Suppressor macrophage (primary cell): ENCODE results near the gene SPDEF.
A peak's percentile ranks its signal among the peaks of the same experiment; 100 is the strongest.

Source experiments
- DNase-seq, 4 experiments: peaks; one replicate each; pipeline ENCODE4 v3.0.0-alpha.2; 2020 to 2022

SPDEF gene

DNA sequence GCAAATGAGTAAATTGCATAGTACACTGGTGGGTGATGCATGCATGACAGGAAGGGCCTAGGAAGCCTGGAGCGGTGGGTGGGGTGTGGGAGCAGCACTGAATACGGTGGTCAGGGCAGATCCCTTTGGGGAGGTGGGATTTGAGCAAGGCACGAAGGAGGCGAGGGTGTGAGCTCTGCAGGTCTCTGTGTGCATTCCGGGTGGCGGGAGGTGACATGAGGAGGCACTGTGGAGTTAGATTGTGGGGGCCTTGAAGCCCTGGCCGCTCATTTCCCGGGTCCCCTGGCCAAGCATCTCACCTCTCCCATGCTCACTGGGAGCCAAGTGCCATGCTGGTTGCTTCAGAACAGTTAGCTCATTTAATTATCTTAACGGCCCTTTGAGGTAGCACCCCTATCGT, 6.2 kb upstream of the SPDEF start:
- no peak for DNase-seq

DNA sequence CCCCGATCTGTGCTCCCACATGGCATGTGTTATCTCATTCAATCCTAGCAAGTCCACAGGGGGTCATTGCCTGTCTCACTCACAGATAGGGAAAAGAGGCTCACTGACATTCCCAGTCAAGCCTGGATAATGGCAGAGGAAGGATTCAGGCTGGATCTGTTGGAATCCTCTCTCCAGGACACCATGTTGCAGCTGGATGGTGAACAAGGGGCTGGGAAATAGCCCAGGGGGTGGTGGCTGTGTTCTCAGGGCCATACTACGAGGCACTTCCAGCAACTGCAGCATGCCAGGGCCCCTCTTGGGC, 5.0 kb upstream of the SPDEF start:
- DNase-seq: no peak

DNA sequence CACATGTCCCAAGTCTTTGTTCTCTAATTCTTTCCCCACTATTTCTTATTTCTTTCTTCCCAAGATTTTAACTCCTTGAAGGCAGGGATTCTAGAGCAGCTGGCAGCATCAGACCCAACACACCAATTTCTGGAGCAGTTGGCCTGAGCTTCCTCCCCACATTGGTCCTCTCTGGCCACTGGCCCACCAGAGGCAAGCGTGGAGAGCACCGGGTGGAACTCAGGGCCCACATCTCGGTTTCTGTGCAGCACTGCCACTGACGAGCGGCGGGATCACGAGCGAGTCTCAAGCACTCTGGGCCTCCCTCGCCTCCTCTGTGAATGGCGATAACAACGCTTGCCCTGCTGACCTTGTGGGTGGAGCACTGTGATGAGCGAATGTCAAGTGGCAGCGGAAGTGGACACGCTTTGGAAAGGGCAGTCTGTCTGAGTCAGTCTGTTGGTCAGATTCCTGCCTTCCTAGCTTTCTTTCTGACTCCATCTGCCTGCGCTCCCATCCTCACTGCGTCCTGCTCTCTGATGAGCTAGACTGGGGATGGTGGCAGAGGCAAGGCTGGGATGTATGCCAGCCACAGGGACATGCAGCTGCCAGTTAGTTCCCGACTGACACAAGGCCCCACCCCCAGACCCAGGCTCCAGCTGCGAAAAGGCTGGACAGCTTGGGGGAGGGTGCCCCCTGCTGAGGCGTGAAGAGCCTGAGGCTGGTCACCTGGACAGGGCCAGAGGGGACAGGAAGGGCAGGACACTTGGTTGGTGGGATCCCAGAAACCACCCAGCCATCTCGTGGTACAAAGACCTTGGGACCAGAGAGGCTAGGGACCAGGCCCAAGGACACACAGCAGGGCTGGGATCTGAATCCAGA, 4.5 kb upstream of the SPDEF start:
- DNase-seq: no peak

DNA sequence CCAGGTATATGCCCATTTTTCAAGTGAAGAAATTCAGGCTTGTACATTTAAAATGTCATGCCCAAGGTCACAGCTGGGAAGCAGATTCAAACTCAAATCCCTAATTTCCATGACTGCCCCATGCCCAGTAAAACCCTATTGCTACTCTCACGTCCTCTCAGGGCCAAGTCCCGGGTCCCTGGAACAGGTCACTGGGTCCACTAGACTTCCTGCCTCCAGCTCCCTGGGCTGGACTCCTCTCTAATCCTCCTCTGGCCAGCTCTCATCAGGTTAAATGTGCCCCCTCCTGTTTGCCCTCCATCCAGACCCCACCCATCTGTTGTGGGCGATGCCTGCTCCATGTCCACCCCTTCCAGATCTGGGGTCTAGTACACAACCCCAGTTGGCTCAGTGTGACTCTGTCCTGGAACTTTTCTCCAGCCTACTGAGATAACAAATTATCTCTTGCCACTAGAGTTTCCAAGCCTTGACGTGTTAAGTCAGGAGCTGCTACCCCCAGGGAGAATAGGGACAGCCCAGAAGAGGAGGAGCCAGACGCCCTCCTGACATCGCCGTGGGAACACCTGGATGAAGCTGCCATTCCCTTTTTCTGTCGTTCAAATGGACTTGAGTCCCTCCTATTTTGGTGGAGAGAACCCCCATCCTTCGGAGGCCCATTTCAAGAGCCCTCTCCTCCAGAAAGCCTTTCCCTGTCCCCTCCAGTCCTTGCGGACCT, 3.7 kb upstream of the SPDEF start:
- DNase-seq: no peak

DNA sequence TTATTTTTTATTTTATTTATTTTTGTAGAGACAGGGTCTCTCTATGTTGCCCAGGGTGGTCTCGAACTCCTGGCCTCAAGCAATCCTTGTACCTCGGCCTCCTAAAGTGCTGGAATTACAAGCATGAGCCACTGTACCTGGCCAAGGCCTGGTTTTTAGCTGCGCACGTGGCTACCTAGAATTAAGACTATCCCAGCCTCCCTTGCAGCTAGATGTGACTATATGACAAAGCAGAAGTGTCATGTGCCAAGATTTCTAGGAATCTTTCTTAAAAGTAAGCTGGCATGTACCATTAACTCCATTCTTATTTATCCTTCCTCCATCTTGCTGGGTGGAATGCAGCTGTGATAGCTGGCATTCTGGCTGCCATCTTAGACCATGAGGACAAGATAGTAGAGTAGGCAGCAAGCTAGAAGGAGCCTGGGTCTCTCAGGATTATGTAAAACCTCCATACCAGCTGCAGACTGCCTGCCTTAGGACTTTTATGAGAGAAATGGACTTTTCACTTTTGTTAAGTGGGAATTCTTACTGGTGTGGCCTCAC, 2.1 kb upstream of the SPDEF start:
- no peak for DNase-seq

DNA sequence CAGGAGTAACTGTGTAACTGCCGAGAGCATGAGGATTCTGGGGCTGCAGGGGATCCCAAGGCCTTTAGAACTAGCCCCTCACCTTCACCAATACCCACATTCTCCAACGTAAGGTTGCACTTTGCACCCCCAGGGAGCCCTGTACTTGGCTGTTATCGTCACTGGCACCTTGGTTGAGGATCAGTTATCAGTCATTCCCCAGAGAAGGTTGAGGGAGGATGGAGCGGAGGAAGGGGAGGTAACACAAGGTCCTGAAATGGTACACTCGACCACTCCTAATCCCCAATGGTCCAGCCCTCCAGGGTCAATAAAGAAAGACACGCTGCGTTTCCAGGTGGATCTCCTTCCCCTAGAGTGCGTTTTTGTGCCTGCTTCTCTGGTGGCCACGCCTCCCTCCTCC, 1.1 kb upstream of the SPDEF start:
- no peak for DNase-seq

DNA sequence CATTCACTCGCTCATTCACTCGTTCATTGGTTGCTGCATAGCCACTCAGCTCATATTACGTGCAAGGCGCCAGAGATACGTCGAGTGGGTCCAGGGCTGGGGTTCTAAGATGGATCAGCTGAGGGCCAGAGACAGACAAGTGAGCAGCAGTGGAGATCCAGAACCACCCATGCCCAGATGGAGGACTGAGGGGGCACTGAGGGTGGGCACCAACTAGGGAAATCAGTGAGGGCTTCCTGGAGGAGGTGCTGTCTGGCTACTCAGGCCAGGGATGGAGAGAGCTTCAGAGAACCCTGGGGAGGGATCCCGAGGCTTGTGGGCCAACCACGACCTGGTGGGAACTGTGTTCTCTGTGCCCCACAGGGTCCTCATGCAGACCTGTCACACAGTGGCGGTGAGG, 364 bp upstream of the SPDEF start:
- DNase-seq: no peak

DNA sequence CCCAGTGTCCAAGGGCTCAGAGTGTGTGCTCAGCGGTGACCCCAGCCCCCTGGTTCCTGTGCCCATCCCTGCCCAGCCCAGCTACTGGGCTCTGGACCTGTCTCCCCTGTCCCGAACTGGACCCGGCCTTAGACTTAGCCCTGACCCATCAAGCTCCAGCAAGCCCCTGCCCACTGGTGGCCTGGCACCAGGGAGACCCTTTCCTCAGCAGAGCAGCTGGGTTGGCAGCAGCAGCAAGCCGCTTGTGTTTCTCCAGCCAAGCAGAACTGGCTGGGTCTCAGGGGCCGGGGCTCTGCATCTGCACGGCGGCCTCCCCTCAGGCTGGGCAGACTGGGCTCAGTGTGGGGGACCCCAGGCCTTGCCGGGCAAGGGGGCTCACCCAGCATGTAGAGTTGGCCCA, 801 bp downstream of the SPDEF start:
- no peak for DNase-seq

DNA sequence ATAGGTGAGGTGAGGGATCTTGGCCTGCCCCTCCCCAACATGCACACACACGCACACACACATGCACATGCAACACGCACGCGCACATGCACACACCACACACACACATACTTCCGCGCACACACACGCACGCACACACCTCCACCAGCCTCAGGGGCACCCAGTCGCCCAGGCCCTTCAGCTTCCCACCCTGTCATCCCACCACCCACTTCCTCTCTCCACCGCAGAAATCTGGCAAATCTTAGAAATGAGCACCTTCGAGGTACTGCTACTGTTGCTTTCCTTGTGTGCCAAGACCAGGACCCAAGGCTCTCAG, 1.2 kb downstream of the SPDEF start:
- DNase-seq: no peak

DNA sequence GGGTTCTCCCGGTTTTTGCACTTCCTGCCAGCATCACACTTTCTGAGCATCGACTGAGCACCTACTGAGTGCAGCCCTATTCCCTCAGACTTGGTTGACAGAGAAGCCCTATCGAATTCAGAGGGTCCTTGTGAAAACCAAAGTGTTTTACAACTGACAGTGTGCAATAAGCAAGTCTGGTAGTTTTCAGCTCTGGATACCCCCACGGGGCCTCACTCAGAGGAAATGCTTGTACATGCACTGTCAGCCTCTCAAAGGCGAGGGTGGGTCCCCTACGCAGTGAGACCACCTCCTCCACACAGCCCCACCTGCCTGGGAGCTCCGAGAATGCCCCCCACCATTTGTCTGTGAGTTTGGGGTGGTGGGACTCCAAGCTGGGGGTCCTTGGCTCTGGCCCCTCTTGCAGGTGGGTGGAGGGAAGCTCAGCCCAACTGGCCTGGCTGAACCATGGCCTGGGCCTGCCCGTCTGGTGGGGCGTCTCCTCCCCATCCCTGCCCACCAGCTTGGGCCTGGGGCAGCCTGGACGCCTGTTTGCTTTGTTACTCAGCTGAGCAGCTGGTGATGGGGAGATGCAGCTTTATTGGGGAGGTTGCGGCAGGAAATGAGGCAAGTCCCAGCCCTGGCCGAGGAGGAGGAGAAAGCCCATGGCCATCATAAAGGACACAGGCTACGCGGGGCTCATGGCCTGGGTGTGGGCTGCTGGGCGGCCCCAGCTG, 1.7 kb downstream of the SPDEF start:
- no peak for DNase-seq

DNA sequence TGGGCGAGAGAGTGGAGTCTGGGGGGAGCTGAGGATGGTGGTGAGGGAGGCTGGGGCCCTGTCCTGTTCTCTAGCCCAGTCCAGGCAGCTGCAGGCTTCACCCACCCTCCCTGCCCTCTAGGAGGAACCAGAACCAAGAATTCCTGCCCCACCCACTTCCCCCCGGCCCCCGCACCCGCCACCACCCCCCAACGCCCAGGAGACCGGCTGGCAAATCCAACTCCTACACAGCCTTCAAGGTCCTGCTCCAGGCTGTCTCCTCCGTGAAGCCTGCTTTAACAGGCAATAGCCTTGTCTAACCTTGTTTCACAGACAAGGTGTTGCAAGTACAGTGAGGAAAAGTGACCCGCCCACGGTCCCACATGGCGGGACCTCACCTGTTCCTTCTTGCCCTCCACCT, 2.4 kb downstream of the SPDEF start:
- peak in 2 of 4 experiments; percentile 16 to 24 for DNase-seq

DNA sequence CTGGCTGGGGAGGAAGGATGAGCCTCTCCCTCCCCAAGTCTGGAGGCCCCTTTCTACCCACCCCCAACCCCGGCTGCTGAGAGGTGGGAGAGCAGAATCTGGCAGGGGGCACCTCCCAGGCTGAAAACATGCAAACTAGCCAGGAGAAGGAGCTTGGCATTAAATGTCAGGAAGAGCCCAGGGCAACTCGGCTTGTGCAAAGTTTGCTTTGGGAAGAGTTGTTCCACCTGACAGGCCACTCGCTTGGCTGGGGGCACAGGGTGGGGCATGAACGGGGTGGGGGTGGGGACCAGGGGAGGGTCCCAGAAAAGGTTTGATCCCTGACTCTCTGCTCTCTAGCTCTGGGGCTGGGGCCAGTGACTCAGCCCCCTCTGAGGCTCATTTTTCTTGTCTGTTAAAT, 3.0 kb downstream of the SPDEF start:
- DNase-seq: no peak

DNA sequence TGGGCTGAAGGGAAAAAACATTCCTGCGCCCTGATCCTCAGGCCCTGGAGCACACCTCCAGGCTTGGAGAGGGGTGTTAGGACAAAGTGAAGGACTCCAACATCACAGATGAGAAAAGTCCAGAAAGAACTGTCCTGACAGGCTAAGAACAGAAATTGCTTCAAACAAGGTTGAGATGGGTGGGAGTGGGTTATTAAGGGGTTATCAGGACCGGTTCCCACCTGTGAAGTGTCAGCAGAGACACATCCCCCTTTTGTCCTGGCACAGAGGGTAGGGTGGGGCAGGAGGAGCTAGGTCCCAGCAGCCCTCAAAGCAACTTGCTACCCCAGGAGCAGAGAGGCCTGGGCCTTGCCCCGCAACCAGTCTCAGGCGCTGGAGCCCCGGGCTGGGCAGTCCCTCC, 3.5 kb downstream of the SPDEF start:
- no peak for DNase-seq

DNA sequence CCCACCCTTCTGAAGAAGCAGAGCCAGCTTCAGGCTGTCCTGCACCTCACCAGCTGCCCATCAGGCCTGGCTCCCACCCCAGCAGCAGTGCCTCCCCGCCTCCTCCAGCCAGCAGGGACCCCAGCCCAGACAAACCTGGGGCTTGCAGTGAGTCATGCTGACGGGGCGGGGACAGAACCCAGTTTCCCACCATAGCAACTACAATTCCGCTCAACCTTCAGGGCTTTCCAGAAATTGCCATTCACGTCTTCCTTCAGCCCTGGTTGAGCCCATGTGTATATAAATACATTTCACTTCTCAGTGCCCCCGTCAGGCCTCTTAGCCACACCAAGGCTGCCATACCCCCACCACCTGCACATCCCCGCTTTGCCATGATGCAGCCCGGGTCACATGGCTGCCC, 4.4 kb downstream of the SPDEF start:
- no peak for DNase-seq

DNA sequence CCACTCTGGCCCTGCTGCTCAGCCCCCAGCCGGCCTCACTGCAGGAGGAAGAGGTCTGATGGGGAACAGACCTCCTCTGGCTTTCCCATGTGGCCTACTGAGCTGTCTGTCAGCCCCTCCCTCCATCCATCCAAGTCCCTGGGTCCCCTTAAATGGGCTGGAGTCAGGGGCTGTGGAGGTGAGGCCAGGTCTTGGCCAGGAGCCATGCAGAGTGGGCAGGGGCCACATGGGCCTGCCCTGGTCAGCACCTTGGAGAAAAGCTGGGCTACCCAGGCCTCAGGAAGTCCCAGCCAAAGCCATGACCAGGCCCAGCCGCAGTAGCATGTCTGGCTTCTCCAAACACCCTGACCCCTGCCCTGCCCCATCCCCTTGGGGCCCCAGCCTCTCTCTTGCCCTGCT, 6.3 kb downstream of the SPDEF start:
- no peak for DNase-seq

DNA sequence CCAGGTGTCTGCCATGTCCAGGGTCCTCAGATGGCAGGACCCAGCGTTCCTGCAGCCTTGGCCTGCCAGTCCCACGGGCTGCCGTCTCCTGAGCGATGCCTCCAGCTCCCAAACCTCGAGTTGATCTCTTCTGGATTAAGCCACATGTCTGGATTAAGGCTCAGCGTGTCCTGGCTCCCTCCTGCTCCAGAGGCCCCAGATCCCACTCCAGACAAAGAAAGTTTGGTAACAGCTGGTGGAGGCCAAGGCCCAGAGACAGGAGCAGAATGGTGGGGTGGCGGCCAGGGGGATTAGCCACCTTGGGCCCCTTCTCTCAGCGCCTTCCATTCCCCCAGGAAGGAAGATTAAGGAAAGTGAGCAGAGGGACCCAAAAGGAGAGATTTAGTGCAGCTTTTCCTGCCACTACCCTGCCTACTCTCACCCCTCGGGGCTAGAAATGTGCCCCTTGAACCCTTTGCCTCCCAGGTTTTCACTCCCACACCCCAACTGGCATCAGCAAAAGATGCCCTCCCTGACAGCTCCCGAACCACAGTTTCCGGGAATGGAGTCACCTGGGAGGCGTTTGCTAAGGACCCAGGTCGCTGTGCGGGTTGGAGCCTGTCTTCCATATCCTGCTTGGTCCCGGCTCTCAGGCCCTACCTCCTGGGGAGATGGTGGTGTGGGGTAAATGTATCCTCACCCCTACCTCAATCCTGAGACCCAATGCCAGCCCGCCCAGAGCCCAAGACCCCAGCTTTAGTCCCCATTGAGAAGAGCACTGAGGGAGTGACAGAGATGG, 6.9 kb downstream of the SPDEF start:
- DNase-seq: no peak

DNA sequence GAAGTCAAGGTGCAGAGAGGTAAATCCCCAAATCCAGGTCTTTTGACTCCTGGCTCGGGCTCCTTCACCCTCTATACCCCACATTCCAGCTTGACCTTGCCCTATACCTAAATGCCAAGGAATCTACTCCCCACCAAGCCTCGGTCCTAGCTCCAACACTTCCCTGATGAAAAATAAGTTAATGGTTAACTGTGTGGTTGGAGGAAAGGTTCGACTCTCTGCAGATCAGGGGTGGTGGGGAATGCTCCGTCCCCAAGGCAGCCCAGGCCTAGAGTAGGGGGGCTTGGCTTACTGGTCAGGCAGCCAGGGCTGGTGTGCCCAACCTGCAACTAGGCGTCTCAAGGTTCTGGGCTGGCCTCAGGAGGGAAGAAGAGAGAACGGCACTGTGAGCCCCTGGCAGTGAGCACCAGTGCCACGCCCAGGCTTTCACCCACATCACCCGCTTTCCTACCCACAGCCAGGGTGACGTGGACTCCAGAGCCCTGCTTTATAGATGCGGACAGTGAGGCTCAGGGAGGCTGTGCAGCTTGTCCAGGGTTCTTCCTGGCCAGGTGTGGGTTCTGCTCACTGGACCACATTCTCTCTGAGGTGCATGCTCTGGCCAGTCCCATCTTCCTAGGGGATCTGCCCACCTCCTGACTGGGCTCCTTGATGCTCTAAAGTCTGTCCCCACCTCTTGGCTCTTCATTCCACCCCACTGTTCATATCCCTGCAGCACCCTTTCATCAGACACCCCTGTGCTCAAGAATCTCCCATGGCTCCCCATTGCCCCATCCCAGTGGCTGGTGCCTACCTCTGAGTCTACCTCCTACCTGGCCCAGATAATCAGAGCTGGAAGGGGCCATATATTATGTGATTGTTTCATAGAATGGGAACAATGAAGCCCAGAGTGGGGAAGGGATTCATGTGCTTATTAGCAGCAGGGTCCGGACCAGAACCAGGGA, 8.2 kb downstream of the SPDEF start:
- DNase-seq: no peak

DNA sequence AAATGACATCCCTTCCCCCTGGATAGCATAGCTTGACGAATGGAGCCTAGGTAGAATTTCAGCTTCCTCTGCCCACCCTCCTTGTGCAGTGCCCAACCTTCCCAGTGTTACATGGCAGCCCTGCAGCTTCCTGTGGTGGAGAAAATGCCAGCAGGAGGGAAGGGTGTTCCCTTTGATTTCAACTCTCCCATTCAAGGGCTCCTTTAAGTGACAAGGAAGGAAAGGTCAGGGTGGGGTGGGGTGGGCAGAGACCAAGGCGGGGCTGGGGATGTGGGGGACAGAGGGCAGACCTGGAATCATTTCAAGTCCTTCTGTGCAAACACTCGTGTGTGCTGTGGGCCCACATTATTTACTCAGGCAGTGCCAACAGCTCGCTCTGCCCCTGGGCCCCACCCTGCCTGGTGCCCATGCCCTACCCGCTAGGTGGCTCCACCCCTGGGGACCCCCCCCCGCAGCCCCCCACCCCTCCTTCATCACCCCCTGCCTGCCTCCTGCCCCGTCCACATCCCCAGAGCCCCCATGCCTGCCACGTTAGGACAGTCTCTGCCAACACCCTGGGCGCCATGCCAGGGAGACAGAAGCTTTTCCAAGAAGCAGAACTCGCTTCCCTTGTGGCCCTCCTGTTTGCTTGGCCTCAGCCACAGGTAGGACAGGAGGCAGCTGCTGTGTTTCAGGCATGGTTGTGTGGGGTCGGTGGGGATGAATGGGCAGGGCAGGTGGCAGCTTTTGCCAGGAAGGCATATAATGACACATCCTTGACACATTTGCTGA, 9.4 kb downstream of the SPDEF start:
- DNase-seq: no peak

DNA sequence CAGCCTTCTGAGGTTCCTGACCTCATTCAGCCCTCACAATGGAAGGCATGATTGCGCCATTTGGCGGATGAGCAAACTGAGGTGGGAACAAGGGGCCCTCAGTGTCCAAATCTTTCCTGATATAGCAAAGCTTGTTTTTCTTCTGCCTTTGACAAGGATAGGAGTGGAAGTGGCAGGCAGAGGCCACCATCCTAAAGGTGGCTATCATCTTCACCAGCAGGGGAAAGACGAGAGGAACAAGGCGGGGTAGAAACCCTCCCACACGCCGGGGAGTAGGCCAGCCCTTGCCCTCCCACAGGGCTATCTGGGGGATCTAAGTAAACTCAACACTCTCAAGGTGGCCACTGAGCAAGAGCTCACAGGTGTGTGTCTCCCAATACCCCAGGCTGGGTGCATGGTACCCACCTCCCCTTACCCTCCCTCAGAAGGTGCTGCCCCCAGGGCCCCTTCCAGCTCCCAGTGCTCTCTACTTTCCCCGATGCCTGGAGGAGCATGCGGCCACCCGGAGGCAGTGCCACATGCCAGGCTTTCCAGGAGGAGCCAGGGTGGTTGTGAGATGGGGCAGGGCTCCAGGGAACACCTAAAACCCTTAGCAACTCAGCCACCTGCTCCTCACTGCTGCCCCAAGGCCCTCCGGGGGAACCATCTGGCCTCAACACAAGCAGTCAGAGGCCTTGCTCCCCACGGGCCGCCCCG, 11.2 kb downstream of the SPDEF start:
- DNase-seq: no peak

DNA sequence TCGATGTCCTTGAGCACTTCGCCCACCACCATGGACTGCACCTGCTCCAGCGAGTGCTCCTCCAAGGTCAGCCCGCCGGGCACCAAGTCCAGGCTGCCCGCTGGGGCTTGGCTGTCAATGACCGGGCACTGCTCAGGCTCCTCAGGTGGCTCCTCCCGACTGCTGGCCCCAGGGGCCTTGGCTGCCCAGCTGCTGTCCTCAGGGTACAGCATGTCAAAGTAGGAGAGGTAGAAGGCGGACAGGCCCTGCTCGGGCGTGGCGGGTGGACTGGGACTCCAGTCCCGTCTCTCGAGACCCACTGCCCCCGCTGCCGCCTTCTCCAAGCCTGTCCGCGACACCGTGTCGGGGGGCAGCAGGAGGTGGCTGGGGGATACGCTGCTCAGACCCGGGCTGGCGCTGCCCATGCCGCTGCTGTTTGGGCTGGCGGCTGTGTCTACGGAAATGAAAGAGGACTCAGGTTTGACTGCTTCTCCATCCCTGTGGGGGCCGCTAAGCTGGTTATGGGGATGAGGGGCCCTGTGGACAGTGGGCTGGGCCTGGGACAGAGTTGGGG, 12.0 kb downstream of the SPDEF start:
- no peak for DNase-seq
